A549 (cell line): ENCODE measurements around the gene CCDC120.

ENCODE experiments used
- CHD2 ChIP-seq: fragments of 150-350 bp; IDR thresholded peaks from 2 replicates; pipeline ENCODE4 v1.6.1; 2014; ENCODE audit warnings: low read length; ENCODE audit not compliant: partially characterized antibody
- CTCF ChIP-seq: fragments of >200 bp; sonication (Bioruptor Twin); formaldehyde crosslinking; IDR thresholded peaks from 3 replicates; pipeline ENCODE4 v1.5.1; 2016
- EHF ChIP-seq: fragments of 250-450 bp; sonication (Bioruptor Pico); IDR thresholded peaks from 2 replicates; pipeline ENCODE4 v1.5.0; 2020; ENCODE audit warnings: mild to moderate bottlenecking
- ESRRA ChIP-seq: fragments of 150-350 bp; IDR thresholded peaks from 2 replicates; pipeline ENCODE4 v1.6.1; 2014; ENCODE audit warnings: mild to moderate bottlenecking, low read length, borderline replicate concordance
- HMGXB4 ChIP-seq: fragments of 250-450 bp; sonication (Bioruptor Pico); IDR thresholded peaks from 2 replicates; pipeline ENCODE4 v1.5.0; 2021; ENCODE audit warnings: mild to moderate bottlenecking, moderate library complexity, borderline replicate concordance
- HOXA7 ChIP-seq: fragments of 250-450 bp; sonication (Bioruptor Pico); IDR thresholded peaks from 2 replicates; pipeline ENCODE4 v1.5.0; 2020; ENCODE audit warnings: mild to moderate bottlenecking, moderate library complexity
- MAFK ChIP-seq: fragments of 450-650 bp; IDR thresholded peaks from 2 replicates; pipeline ENCODE4 v1.6.1; 2014; ENCODE audit not compliant: partially characterized antibody
- MAX ChIP-seq: IDR thresholded peaks from 2 replicates; pipeline ENCODE4 v1.6.1; 2012
- NFE2L2 ChIP-seq: fragments of 150-350 bp; conservative IDR thresholded peaks from 2 replicates; pipeline ENCODE4 v1.6.1; 2014; ENCODE audit warnings: low read length
- POLR2A ChIP-seq: IDR thresholded peaks from 2 replicates; pipeline ENCODE4 v1.6.1; 2012; ENCODE audit warnings: mild to moderate bottlenecking, low read length
- RAD21 ChIP-seq, 2 experiments: fragments of >200 bp in 1 of 2; sonication (Bioruptor Twin) in 1 of 2; formaldehyde crosslinking in 1 of 2; IDR thresholded peaks in 1 of 2; conservative IDR thresholded peaks in 1 of 2; 2 replicates in 1 of 2; 3 replicates in 1 of 2; pipeline ENCODE4 v1.6.1; 2012 to 2018; ENCODE audit warnings: inconsistent platforms in 1 of 2
- REST ChIP-seq: fragments of 200-600 bp; sonication (generic); IDR thresholded peaks from 2 replicates; pipeline ENCODE4 v1.6.1; 2016; ENCODE audit warnings: antibody characterized with exemption, mild to moderate bottlenecking, moderate library complexity
- RFX5 ChIP-seq: fragments of 450-650 bp; IDR thresholded peaks from 2 replicates; pipeline ENCODE4 v1.7.1; 2014; ENCODE audit warnings: antibody characterized with exemption, mild to moderate bottlenecking, moderate library complexity

- TF ChIP-seq RFX5 (no peak), HMGXB4 (CRISPR knock-in tag) (no peak), MAX (no peak), MAFK (no peak), CHD2 (no peak), CTCF (no peak), POLR2A (no peak), EHF (no peak), NFE2L2 (no peak), ESRRA (no peak), REST (no peak), HOXA7 (CRISPR knock-in tag) (no peak), RAD21 (conservative IDR thresholded peaks at IDR 0.05 in 1 of 2, IDR thresholded peaks at IDR 0.05 in 1 of 2) (no peak)
These were observed 49.8 kb downstream of the CCDC120 start for GRCh38 chrX:49108641-49109040.
